ENCODE results near the gene BANK1. TPM values are rescaled to one million over a fixed set of nuclear protein-coding genes. Genes with fewer than 3 reads are reported as not detected.

BANK1 gene
- total RNA-seq, 1 experiment from 2014 or later: 3.3 TPM

GRCh38 chr4:101938836-101939235 is 148.3 kb downstream of the BANK1 start:
- Histone ChIP-seq H3K27ac (ENCODE audit: low read length) (no peak overlapping the region), H3K4me3 (ENCODE audit: low read depth in 2 of 2, low read length in 2 of 2) (no peak overlapping the region), H3K4me1 (ENCODE audit: control insufficient read depth, insufficient read depth, low read length) (no peaks in the 10 kb centered on the region), H3K9me3 (ENCODE audit: control insufficient read depth, insufficient read depth, low read depth, low read length) (no peaks in the 10 kb centered on the region), H3K27me3 (ENCODE audit: control insufficient read depth, insufficient read depth, low read length) (no peaks in the 10 kb centered on the region), H3K36me3 (ENCODE audit: control insufficient read depth, insufficient read depth, low read length) (no peaks in the 10 kb centered on the region)
- ChIA-PET POLR2A (no interaction called here), CTCF (no interaction called here)
- in situ Hi-C loops (cut with HindIII; ENCODE audit: low pct_unique_long_range_greater_than_20kb, low sequenced_read_pairs): no loop called here
- BruUV-seq (replicated peaks): no TSS peak
- TF ChIP-seq, protein P1, sequence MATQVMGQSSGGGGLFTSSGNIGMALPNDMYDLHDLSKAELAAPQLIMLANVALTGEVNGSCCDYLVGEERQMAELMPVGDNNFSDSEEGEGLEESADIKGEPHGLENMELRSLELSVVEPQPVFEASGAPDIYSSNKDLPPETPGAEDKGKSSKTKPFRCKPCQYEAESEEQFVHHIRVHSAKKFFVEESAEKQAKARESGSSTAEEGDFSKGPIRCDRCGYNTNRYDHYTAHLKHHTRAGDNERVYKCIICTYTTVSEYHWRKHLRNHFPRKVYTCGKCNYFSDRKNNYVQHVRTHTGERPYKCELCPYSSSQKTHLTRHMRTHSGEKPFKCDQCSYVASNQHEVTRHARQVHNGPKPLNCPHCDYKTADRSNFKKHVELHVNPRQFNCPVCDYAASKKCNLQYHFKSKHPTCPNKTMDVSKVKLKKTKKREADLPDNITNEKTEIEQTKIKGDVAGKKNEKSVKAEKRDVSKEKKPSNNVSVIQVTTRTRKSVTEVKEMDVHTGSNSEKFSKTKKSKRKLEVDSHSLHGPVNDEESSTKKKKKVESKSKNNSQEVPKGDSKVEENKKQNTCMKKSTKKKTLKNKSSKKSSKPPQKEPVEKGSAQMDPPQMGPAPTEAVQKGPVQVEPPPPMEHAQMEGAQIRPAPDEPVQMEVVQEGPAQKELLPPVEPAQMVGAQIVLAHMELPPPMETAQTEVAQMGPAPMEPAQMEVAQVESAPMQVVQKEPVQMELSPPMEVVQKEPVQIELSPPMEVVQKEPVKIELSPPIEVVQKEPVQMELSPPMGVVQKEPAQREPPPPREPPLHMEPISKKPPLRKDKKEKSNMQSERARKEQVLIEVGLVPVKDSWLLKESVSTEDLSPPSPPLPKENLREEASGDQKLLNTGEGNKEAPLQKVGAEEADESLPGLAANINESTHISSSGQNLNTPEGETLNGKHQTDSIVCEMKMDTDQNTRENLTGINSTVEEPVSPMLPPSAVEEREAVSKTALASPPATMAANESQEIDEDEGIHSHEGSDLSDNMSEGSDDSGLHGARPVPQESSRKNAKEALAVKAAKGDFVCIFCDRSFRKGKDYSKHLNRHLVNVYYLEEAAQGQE (IDR thresholded peaks at IDR 0.05; ENCODE audit: insufficient read depth in 1 of 2, low read depth in 2 of 2, low read length in 1 of 2): no peak
- no peak for TF ChIP-seq TCF7L2 (IDR thresholded peaks at IDR 0.05; ENCODE audit: low read depth, low read length)
- TF ChIP-seq SIN3A (IDR thresholded peaks at IDR 0.05; ENCODE audit: borderline replicate concordance, insufficient read depth, low read depth, low read length): no peak
- TF ChIP-seq POLR2AphosphoS5 (IDR thresholded peaks at IDR 0.05; ENCODE audit: low read depth, low read length): no peak
- intact Hi-C loops (cut with micrococcal nuclease; ENCODE audit: unreplicated experiment): no loop called here
- ATAC-seq (no peak), DNase-seq (ENCODE audit: low read depth, low spot score) (no peak)

- no peak overlapping the region for H3K27ac ChIP-seq (ENCODE audit: low read length)
- intact Hi-C loops (cut with micrococcal nuclease; ENCODE audit: unreplicated experiment): no loop called here
- ChIA-PET CTCF (no interaction called here), POLR2A (no interaction called here)
- H3K9me3 ChIP-seq (ENCODE audit: control insufficient read depth, insufficient read depth, low read depth, low read length): no peaks in the 10 kb centered on the region
- H3K36me3 ChIP-seq (ENCODE audit: control insufficient read depth, insufficient read depth, low read length): no peaks in the 10 kb centered on the region
- DNase-seq (ENCODE audit: low read depth, low spot score): no peak
- no TSS peak for BruUV-seq (replicated peaks)
- H3K4me1 ChIP-seq (ENCODE audit: control insufficient read depth, insufficient read depth, low read length): no peaks in the 10 kb centered on the region
- H3K27me3 ChIP-seq (ENCODE audit: control insufficient read depth, insufficient read depth, low read length): no peaks in the 10 kb centered on the region
- no peak overlapping the region for H3K4me3 ChIP-seq (ENCODE audit: low read depth in 2 of 2, low read length in 2 of 2)
- TF ChIP-seq, protein P1 (IDR thresholded peaks at IDR 0.05; ENCODE audit: insufficient read depth in 1 of 2, low read depth in 2 of 2, low read length in 1 of 2): no peak
- TF ChIP-seq POLR2AphosphoS5 (IDR thresholded peaks at IDR 0.05; ENCODE audit: low read depth, low read length): no peak
- TF ChIP-seq CTCF (IDR thresholded peaks at IDR 0.05): no peak
- TF ChIP-seq TCF7L2 (IDR thresholded peaks at IDR 0.05; ENCODE audit: low read depth, low read length): no peak
- no peak for TF ChIP-seq SIN3A (IDR thresholded peaks at IDR 0.05; ENCODE audit: borderline replicate concordance, insufficient read depth, low read depth, low read length)
- in situ Hi-C loops (cut with HindIII; ENCODE audit: low pct_unique_long_range_greater_than_20kb, low sequenced_read_pairs): no loop called here
- ATAC-seq: no peak
Observed at GRCh38 chr4:101941816-101942358, 151.4 kb downstream of the BANK1 start.

All from Panc1 (cell line).